SK-N-SH (cell line): Measurements from ENCODE around the gene RGS6. TPM values are rescaled to one million over a fixed set of nuclear protein-coding genes. Genes with fewer than 3 reads are reported as not detected.

Source experiments
- CTCF ChIA-PET: fragments of 300-600, 350-600 bp; formaldehyde crosslinking; extraction: SDS; loops from one replicate; lab custom pipeline; 2021; lab: Yijun Ruan, JAX
- POLR2A ChIA-PET: fragments of 350-600 bp; sonication (Branson Sonifier 250); formaldehyde crosslinking; extraction: SDS; loops from one replicate; lab custom pipeline; 2020; ENCODE audit warnings: antibody characterized with exemption, inconsistent platforms; lab: Yijun Ruan, JAX
- DNase-seq: peaks from one replicate; pipeline ENCODE4 v3.0.0; 2012
- H2AFZ ChIP-seq: fragments of 200-600 bp; sonication (generic); 2 replicates; pipeline ENCODE4 v1.8.1; 2016; ENCODE audit warnings: antibody characterized with exemption, mild to moderate bottlenecking, low read depth
- H3F3A ChIP-seq: fragments of 200-600 bp; sonication (generic); replicated peaks from 2 replicates; pipeline ENCODE3; 2016; ENCODE audit warnings: antibody characterized with exemption, mild to moderate bottlenecking; ENCODE audit not compliant: insufficient read depth
- H3K27ac ChIP-seq, 2 experiments: fragments of 200-500 bp in 1 of 2; fragments of 200-600 bp in 1 of 2; sonication (Bioruptor generic) in 1 of 2; sonication (generic), shearing (Covaris generic) in 1 of 2; 2 replicates each; pipeline versions ENCODE4 v1.5.1 to v1.6.1; 2014 to 2016; ENCODE audit warnings: low read depth in 2 of 2, inconsistent platforms in 1 of 2, low read length in 1 of 2, mild to moderate bottlenecking in 1 of 2, mixed read lengths in 1 of 2
- H3K27me3 ChIP-seq: fragments of 200-600 bp; sonication (generic), shearing (Covaris generic); 2 replicates; pipeline ENCODE4 v1.6.1; 2016; ENCODE audit warnings: mixed run types; ENCODE audit not compliant: insufficient read depth
- H3K36me3 ChIP-seq, 2 experiments: fragments of 200-500 bp in 1 of 2; fragments of 200-600 bp in 1 of 2; sonication (Bioruptor generic) in 1 of 2; sonication (generic) in 1 of 2; replicated peaks in 1 of 2; 2 replicates each; pipeline versions ENCODE3 to v1.5.1; 2014 to 2016; ENCODE audit warnings: low read length in 1 of 2, mild to moderate bottlenecking in 1 of 2; ENCODE audit not compliant: insufficient read depth in 2 of 2, control insufficient read depth in 1 of 2
- H3K4me1 ChIP-seq, 2 experiments: fragments of 200-500 bp in 1 of 2; fragments of 200-600 bp in 1 of 2; sonication (Bioruptor generic) in 1 of 2; sonication (generic), shearing (Covaris generic) in 1 of 2; 2 replicates each; pipeline versions ENCODE4 v1.5.1 to v1.6.1; 2014 to 2016; ENCODE audit warnings: low read depth in 1 of 2, low read length in 1 of 2, mixed run types in 1 of 2; ENCODE audit not compliant: insufficient read depth in 2 of 2, control insufficient read depth in 1 of 2
- H3K4me2 ChIP-seq: fragments of 200-600 bp; sonication (generic), shearing (Covaris generic); 2 replicates; pipeline ENCODE4 v1.6.1; 2017; ENCODE audit warnings: mixed run types
- H3K4me3 ChIP-seq, 2 experiments: fragments of 200-500 bp in 1 of 2; fragments of 200-600 bp in 1 of 2; sonication (Bioruptor generic) in 1 of 2; sonication (generic), shearing (Covaris generic) in 1 of 2; 2 replicates each; pipeline versions ENCODE4 v1.5.1 to v1.8.1; 2014 to 2016; ENCODE audit warnings: low read depth in 2 of 2, inconsistent platforms in 1 of 2, low read length in 1 of 2, mild to moderate bottlenecking in 1 of 2, mixed read lengths in 1 of 2, moderate library complexity in 1 of 2
- H3K79me2 ChIP-seq: fragments of 200-600 bp; sonication (generic); 2 replicates; pipeline ENCODE4 v1.8.1; 2017; ENCODE audit warnings: mild to moderate bottlenecking; ENCODE audit not compliant: insufficient read depth
- H3K9ac ChIP-seq: fragments of 200-600 bp; sonication (generic); 2 replicates; pipeline ENCODE4 v1.6.1; 2017; ENCODE audit warnings: mixed run types
- H3K9me2 ChIP-seq: fragments of 200-600 bp; sonication (generic); 2 replicates; pipeline ENCODE4 v1.6.1; 2017; ENCODE audit warnings: mixed run types
- H3K9me3 ChIP-seq: fragments of 200-600 bp; sonication (generic); 2 replicates; pipeline ENCODE4 v1.6.1; 2017; ENCODE audit warnings: mixed run types, mild to moderate bottlenecking, moderate library complexity
- H4K20me1 ChIP-seq: fragments of 200-600 bp; sonication (generic); 2 replicates; pipeline ENCODE4 v1.6.1; 2017; ENCODE audit warnings: mild to moderate bottlenecking, mixed run types; ENCODE audit not compliant: insufficient read depth
- EP300 ChIP-seq, 2 experiments: IDR thresholded peaks; 2 replicates each; pipeline versions ENCODE4 v1.4.0 to v1.6.1; 2012; ENCODE audit warnings: borderline replicate concordance in 1 of 2, low read depth in 1 of 2, low read length in 1 of 2
- EZH2phosphoT487 ChIP-seq: fragments of 200-600 bp; sonication (generic); IDR thresholded peaks from 2 replicates; pipeline ENCODE4 v1.6.1; 2017; ENCODE audit warnings: low read depth, mixed run types, mild to moderate bottlenecking, antibody characterized with exemption, moderate library complexity, borderline replicate concordance
- FOXJ3 ChIP-seq: sonication (generic); formaldehyde crosslinking; IDR thresholded peaks from 2 replicates; pipeline ENCODE4 v1.5.1; 2020; ENCODE audit warnings: mild to moderate bottlenecking, missing genetic modification reagents
- JUND ChIP-seq: IDR thresholded peaks from 2 replicates; pipeline ENCODE4 v1.4.0; 2012
- MXI1 ChIP-seq: IDR thresholded peaks from 2 replicates; pipeline ENCODE4 v1.6.1; 2012; ENCODE audit warnings: mild to moderate bottlenecking, low read depth, low read length, improper control_type of control experiment
- NFIC ChIP-seq: IDR thresholded peaks from 2 replicates; pipeline ENCODE4 v1.4.0; 2012; ENCODE audit warnings: borderline replicate concordance
- NRF1 ChIP-seq: IDR thresholded peaks from 2 replicates; pipeline ENCODE4 v1.6.1; 2012; ENCODE audit warnings: low read depth, mild to moderate bottlenecking, low read length
- POLR2AphosphoS5 ChIP-seq: IDR thresholded peaks from 2 replicates; pipeline ENCODE4 v1.6.1; 2012; ENCODE audit warnings: low read depth, low read length
- RAD21 ChIP-seq: IDR thresholded peaks from 2 replicates; pipeline ENCODE4 v1.6.1; 2012; ENCODE audit warnings: mild to moderate bottlenecking, low read length
- RFX5 ChIP-seq: IDR thresholded peaks from 2 replicates; pipeline ENCODE4 v1.6.1; 2012; ENCODE audit warnings: mild to moderate bottlenecking, improper control_type of control experiment, low read length
- SMC3 ChIP-seq: IDR thresholded peaks from 2 replicates; pipeline ENCODE4 v1.6.1; 2012; ENCODE audit warnings: low read depth, low read length, improper control_type of control experiment
- TAF1 ChIP-seq: IDR thresholded peaks from 2 replicates; pipeline ENCODE4 v1.6.1; 2012; ENCODE audit warnings: low read depth, mild to moderate bottlenecking, low read length, moderate library complexity, borderline replicate concordance
- TEAD4 ChIP-seq: IDR thresholded peaks from 2 replicates; pipeline ENCODE4 v1.4.0; 2012; ENCODE audit warnings: mild to moderate bottlenecking, borderline replicate concordance; ENCODE audit not compliant: insufficient read depth
- YY1 ChIP-seq: IDR thresholded peaks from 2 replicates; pipeline ENCODE4 v1.4.0; 2012; ENCODE audit warnings: low read depth, mild to moderate bottlenecking
- WGBS: methylation state at CpG from one replicate; pipeline ENCODE4 v1.1.6; 2017; ENCODE audit warnings: low lambda C conversion rate; 5-methylcytosine and 5-hydroxymethylcytosine counted together
- polyA plus RNA-seq, 3 experiments: library from polyadenylated mRNA; depleted of rRNA; stranded (reverse); fragments of >200 nt; gene quantifications; 2 replicates each; pipeline ENCODE4 v1.2.3, GENCODE V29; 2012
- TF ChIP-seq, protein P1 (sequence below): fragments of 150-350 bp; IDR thresholded peaks from 2 replicates; pipeline ENCODE4 v1.6.1; 2016; ENCODE audit warnings: mild to moderate bottlenecking, low read depth, low read length
- TF ChIP-seq, protein P2 (sequence below): IDR thresholded peaks from 2 replicates; pipeline ENCODE4 v1.6.1; 2012; ENCODE audit warnings: mild to moderate bottlenecking, low read depth, low read length, moderate library complexity

The RGS6 gene
- polyA plus RNA-seq, 1 of the 3 experiments (the other 2 are of a cell fraction): not detected

DNA sequence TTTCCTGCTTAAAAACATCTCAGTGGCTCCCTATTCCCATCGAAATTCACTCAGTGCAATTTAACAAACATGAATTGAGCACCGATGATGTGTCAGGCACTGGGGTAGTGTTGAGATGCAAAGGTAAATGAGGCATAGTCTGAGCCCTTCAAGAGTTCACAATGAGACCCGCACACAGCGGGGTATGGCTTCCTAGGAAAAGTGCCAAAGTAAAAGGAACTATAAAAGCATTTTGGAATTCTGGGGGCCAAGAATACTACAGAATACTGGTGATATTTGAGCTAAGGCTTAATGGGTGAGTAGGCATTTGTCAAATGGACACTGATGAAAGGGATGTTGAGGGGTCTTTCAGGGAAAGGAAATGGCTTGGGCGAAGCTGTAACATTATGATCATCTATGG lies 646.3 kb downstream of the RGS6 start:
- Histone ChIP-seq H3K4me2 (no peak overlapping the region), H2AFZ (no peak overlapping the region), H3K27ac (no peak overlapping the region), H3K79me2 (no peaks in the 10 kb centered on the region), H3K9me3 (no peaks in the 10 kb centered on the region), H3K36me3 (no peaks in the 10 kb centered on the region), H3K4me3 (no peak overlapping the region), H3F3A (no peaks in the 10 kb centered on the region), H3K9ac (no peak overlapping the region), H3K27me3 (peaks cover 5% of the 10 kb centered on the region; the same call in 1 of the 2 replicates), H4K20me1 (no peaks in the 10 kb centered on the region), H3K9me2 (no peaks in the 10 kb centered on the region), H3K4me1 (peaks cover 0 to 17% of the 10 kb centered on the region in 2 experiments; a peak in 2 of 4 replicates)
- TF ChIP-seq, protein P1, sequence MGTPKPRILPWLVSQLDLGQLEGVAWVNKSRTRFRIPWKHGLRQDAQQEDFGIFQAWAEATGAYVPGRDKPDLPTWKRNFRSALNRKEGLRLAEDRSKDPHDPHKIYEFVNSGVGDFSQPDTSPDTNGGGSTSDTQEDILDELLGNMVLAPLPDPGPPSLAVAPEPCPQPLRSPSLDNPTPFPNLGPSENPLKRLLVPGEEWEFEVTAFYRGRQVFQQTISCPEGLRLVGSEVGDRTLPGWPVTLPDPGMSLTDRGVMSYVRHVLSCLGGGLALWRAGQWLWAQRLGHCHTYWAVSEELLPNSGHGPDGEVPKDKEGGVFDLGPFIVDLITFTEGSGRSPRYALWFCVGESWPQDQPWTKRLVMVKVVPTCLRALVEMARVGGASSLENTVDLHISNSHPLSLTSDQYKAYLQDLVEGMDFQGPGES: no peak
- no peak for TF ChIP-seq RFX5
- TF ChIP-seq EP300 (IDR thresholded peaks at IDR 0.05; ENCODE audit: borderline replicate concordance in 1 of 2, low read depth in 1 of 2, low read length in 1 of 2): no peak
- no peak for TF ChIP-seq SMC3
- TF ChIP-seq NFIC: no peak
- no peak for TF ChIP-seq POLR2AphosphoS5
- TF ChIP-seq JUND: no peak
- no peak for TF ChIP-seq TEAD4
- TF ChIP-seq EZH2phosphoT487: no peak
- no peak for TF ChIP-seq RAD21
- TF ChIP-seq NRF1: no peak
- no peak for TF ChIP-seq MXI1
- TF ChIP-seq FOXJ3 (CRISPR knock-in tag): no peak
- TF ChIP-seq, protein P2, sequence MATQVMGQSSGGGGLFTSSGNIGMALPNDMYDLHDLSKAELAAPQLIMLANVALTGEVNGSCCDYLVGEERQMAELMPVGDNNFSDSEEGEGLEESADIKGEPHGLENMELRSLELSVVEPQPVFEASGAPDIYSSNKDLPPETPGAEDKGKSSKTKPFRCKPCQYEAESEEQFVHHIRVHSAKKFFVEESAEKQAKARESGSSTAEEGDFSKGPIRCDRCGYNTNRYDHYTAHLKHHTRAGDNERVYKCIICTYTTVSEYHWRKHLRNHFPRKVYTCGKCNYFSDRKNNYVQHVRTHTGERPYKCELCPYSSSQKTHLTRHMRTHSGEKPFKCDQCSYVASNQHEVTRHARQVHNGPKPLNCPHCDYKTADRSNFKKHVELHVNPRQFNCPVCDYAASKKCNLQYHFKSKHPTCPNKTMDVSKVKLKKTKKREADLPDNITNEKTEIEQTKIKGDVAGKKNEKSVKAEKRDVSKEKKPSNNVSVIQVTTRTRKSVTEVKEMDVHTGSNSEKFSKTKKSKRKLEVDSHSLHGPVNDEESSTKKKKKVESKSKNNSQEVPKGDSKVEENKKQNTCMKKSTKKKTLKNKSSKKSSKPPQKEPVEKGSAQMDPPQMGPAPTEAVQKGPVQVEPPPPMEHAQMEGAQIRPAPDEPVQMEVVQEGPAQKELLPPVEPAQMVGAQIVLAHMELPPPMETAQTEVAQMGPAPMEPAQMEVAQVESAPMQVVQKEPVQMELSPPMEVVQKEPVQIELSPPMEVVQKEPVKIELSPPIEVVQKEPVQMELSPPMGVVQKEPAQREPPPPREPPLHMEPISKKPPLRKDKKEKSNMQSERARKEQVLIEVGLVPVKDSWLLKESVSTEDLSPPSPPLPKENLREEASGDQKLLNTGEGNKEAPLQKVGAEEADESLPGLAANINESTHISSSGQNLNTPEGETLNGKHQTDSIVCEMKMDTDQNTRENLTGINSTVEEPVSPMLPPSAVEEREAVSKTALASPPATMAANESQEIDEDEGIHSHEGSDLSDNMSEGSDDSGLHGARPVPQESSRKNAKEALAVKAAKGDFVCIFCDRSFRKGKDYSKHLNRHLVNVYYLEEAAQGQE: no peak
- TF ChIP-seq TAF1: no peak
- TF ChIP-seq YY1: no peak
- ChIA-PET POLR2A (no interaction called here), CTCF (no interaction called here)
- DNase-seq: no peak
- 54% methylated on average over 5 of the region's 5 CpGs for WGBS
